NCI-H446 treated with DMSO at 0.1 percent for 48 hours (cell line): ENCODE data around the gene BRICD5.

Experiments used
- DNase-seq: peaks from one replicate; lab custom pipeline; 2025; lab: John Stamatoyannopoulos, UW

BRICD5 gene

GRCh38 chr16:2180962-2181923, 29.4 kb downstream of the BRICD5 start:
- DNase-seq = no peak

- DNase-seq = no peak
These were observed 30.2 kb downstream of the BRICD5 start for GRCh38 chr16:2180461-2180860.

- no peak for DNase-seq
These were observed 31.1 kb downstream of the BRICD5 start for GRCh38 chr16:2179576-2179975.

GRCh38 chr16:2179107-2179501, 31.6 kb downstream of the BRICD5 start:
- DNase-seq = no peak

GRCh38 chr16:2178321-2179106, 32.1 kb downstream of the BRICD5 start:
- no peak for DNase-seq

- DNase-seq = no peak
These were observed 33.1 kb downstream of the BRICD5 start for GRCh38 chr16:2177561-2177960.

GRCh38 chr16:2177101-2177500, 33.6 kb downstream of the BRICD5 start:
- DNase-seq = no peak

- no peak for DNase-seq
These were observed 34.6 kb downstream of the BRICD5 start for GRCh38 chr16:2176047-2176446.

GRCh38 chr16:2175454-2175853, 35.2 kb downstream of the BRICD5 start:
- DNase-seq = no peak

GRCh38 chr16:2174396-2175131, 36.1 kb downstream of the BRICD5 start:
- no peak for DNase-seq

GRCh38 chr16:2173916-2174315, 36.7 kb downstream of the BRICD5 start:
- DNase-seq = no peak

GRCh38 chr16:2173366-2173765, 37.3 kb downstream of the BRICD5 start:
- DNase-seq = no peak

GRCh38 chr16:2172688-2173335, 37.9 kb downstream of the BRICD5 start:
- no peak for DNase-seq

GRCh38 chr16:2171601-2172178, 39.0 kb downstream of the BRICD5 start:
- no peak for DNase-seq

- no peak for DNase-seq
These were observed 39.9 kb downstream of the BRICD5 start for GRCh38 chr16:2170587-2171435.

GRCh38 chr16:2170080-2170479, 40.6 kb downstream of the BRICD5 start:
- no peak for DNase-seq

- DNase-seq = no peak
These were observed 43.5 kb downstream of the BRICD5 start for GRCh38 chr16:2167068-2167638.

GRCh38 chr16:2166263-2167067, 44.2 kb downstream of the BRICD5 start:
- DNase-seq = no peak

- no peak for DNase-seq
These were observed 44.8 kb downstream of the BRICD5 start for GRCh38 chr16:2165861-2166260.
